AG20443 (cell line): ENCODE measurements around the gene LAP3.
"Not testable (repeated sequence)": the region's sequence is repeated elsewhere in the genome, so short reads cannot be mapped to it uniquely, and the experiment has no call there.

Source experiments
- DNase-seq: peaks from one replicate; pipeline ENCODE4 v3.0.0; 2012; ENCODE audit warnings: low spot score, mixed read lengths

The LAP3 gene

DNA sequence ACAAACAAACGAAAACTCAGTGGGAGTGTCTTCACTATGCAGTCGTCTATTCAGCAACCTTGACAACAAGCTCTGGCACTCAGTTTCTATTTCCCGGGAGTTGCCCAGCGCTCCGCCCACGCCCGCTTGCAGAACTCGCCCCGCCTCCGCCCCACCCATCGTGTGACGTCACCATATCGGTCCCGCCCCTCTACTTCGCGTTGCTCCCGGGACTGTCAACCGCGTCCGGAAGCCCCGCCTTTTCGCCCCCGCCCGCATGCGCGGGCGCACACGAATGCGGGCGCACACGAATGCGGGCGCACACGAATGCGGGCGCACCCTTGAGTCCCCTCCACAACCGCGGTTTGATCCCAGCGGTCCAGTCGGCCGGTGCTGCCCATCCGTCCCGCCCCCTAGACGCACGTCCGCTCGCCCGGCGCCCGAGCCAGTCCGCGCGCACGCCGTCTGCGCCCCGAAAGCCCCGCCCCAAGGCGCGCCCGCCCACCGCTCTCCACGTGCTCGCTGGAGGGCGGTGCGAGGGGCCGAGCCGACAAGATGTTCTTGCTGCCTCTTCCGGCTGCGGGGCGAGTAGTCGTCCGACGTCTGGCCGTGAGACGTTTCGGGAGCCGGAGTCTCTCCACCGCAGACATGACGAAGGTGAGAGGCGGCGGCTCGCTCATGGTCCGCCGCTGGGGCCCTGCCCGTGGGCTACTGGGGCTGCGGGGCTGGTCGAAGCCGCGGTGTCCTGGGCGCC, at the start of gene LAP3:
Gene LAP3, plus strand, starts transcription at position 267 of the 733 bp plus-strand sequence. Its CDS starts 268 bp downstream, at position 535.
- DNase-seq = peak; percentile 99

DNA sequence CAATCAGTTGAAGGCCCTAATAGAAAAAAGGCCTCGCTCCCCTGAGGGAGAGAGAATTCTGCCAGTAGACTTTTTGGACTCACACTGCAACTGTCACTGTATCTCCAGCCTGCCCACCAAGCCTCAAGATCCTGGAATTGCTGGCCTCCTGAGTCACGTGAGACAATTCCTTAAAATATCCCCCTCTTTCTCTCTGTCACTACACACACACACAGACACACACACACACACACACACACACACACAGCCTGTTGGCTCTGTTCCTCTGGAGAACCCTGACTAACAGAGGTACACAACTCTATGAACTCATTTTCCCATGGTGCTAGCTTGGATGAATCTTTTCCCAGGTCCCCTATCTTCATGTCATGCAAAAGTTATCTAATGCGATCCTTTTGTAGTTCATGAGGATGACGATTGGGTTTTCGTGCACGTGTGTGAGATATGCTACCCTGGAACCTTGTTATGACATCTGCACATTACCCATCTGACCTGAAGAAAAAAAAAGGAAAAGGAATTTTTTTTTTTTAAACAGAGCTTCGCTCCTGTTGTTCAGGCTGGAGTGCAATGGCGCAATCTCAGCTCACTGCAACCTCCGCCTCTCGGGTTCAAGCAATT, 48.3 kb upstream of the LAP3 start:
- DNase-seq = no peak

DNA sequence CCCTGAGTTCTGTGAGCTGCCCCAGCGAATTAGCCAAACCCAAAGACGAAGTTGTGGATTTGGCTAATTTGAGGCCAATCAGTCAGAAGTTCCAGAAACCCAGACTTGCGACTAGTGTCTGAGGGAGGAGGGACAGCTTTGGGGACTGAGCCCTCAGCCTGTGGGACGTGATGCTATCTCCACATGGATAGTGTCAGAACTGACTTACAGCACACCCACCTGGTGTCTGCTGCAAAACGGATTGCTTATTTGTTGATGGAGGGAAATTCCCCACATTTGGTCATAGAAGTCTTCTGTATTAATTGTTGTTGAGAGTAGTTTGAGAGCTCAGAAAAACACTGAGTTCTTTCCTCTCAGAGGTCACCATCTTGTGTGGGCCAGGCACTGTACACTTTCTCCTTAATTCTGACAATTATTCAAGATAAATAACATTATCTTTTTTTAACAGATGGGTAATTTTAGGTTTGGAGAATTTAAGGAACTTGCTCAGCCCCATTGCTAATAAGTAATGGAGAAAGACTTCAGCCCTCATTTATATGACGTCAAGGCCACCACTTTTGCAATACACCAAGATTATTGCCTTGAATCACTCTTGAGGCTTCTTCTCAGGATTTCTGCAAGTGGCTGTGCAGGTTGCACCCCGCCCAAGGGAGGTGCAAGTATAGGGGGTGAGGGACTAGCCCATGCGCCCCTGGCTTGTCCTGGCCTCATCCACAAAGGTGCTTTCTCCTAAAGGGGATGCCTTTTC, 45.3 kb upstream of the LAP3 start:
- DNase-seq = no peak

DNA sequence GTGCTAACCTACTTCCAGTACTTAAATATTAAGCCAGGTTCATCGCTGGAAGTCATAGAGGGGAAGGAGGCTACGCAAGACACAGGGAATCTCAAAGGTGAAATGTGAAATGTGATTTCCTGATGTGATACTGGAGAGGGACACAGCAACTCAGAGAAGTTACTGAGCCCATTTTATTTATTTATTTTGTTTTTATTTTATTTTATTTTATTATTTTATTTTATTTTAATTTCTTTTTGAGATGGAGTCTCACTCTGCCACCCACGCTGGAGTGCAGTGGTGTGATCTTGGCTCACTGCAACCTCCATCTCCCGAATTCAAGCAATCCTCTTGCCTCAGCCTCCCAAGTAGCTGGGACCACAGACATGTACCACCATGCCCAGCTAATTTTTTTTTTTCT, 42.3 kb upstream of the LAP3 start:
- DNase-seq = no peak

DNA sequence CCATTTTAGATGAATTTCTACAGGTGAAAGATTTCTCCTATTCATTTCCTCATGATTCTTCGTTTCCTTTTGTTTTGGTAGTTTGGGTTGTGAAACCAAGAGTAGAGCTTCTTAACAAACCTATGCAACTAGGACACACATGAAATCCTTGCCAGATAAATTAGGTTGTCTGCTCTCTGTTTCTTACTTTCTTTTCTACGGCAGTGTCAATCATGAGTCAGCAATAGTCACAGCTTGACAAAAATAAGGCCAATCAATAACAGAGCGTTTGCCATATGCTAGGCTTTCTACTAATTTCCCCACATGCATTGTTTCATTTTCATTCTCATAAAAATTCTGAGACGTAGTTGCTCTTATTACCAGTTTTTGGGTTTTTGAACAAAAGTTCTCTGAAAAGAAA, 41.8 kb upstream of the LAP3 start:
- DNase-seq = no peak

DNA sequence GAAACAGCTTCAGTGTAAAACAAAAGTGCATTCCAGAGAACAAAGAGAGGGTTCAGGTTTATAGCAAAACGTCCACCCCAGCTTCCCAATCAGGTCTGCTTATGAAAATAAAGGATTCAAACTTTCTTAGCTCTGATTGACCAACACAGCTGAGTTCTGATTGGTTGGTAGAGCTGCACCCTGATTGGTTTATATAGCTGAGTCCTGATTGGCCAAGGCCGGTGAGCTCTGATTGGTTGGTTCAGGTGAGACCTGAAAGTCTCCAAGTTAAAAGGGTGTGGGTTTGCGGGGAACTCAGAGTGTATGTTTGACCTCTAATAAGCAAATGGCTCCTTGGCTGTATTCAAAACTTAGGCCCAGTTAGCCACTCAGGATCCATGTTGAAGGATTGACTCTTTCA, 41.1 kb upstream of the LAP3 start:
- no peak for DNase-seq

DNA sequence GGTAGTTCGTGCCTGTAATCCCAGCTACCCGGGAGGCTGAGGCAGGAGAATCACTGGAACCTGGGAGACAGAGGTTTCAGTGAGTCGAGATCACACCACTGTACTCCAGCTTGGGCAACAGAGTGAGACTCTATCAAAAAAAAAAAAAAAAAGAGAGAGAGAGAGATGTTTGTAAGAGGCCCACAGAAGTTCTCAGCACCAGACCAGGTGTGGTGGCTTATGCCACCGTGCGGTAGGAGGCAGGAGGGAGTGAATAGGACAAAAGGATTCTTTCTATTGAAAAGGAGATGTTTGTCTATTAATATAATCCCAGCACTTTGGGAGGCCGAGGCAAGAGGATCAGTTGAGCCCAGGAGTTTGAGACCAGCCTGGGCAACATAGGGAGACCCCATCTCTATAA, 39.9 kb upstream of the LAP3 start:
- not testable (repeated sequence) for DNase-seq

DNA sequence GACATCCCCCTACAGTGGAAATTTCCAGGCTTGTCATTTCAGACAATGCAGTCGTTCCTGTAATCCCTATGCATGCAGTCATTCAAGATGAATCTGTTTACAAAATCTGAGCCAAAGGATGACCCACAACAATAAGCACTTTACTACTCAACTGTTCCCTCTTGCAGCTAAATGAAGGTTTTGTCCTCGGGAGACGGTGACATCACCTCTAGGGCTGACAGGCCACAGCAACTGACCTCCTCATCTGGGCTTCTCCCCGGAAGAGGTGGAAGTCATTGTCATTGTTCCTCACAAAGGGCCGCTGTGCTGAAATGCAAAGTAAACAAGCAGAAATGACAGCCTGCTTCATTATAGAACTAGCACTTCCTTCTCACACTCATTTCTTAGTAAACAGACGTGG, 32.8 kb upstream of the LAP3 start:
- peak; percentile 29 for DNase-seq

DNA sequence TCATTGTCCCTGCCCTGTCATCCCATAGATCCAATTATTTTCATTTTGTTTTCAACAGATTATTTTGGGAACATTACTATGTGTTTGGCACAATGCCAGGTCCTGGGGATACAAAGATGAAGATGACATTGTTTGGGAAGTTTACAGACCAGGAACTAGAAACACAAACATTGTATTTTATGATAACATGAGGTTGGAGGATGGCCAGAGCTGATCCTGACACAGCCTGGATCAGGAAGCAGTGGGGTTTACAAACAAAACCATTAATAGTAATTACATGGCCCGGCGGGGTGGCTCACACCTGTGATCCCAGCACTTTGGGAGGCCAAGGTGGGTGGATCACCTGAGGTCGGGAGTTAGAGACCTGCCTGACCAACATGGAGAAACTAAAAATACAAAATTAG, 32.2 kb upstream of the LAP3 start:
- no peak for DNase-seq

DNA sequence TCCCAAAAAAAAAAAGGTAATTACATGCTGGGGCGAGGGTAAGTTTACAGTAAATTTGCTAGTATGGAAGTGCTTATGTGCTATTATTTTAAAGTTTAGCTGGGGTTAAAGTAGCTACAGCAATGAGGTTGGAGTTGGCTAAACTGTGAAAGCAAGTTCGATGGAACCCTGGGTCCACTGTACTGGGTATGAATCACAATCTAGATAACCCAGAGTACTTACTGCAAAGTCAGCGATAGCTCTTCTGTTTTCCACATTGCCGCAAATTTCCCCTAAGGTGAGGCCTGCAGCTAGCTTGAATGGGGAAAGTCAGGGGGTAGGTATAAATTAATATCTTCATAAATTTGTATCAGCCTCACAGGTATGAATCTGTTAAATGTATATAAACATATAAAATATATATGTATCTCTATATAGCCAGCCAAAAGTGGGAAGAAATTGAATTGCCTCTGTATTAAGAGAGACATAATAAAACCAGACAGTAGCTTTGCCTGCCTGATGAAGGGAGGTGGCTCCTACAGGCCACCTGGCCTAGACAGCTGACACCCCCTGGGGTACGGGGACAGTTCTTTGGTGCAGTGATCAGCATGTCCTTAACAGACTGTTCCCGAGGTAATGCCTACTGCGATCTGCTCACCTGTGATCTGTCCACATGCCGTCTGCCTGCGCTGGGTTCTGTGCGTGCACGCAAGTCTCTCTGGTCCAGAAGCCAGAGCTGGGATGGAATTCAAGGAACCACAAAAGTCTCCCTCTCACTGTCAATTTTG, 31.4 kb upstream of the LAP3 start:
- DNase-seq = no peak

DNA sequence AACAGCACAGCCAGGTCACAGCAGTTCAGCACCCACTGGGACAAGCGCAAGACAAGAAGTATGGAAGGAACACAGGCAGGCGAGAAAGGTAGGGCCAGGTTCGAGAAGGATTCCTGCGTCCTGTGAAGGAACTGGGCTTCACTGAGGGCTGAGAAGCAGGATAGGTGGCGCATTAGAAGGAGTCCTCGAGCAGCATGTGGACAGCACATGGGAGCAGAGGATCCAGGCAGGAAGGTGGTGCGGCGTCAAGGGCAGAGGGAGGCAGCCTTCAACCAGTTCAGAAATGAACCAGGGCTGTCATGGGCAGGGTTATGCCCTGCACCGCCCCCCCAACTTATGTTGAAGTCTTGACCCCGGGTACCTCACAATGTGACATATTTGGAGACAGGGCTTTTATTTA, 30.8 kb upstream of the LAP3 start:
- DNase-seq = no peak

DNA sequence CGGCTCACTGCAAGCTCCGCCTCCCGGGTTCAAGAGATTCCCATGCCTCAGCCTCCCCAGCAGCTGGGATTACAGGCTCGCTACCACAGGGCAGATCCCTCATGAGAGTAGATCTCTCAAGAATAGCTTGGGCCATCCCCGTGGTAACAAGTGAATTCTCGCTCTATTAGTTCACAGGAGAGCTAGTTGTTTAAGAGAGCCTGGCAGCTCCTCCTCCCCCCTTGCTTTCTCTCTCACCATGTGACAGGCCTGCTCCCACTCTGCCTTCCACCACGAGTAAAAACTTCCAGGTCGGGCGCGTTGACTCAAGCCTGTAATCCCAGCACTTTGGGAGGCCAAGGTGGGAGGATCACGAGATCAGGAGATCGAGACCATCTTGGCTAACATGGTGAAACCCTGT, 30.3 kb upstream of the LAP3 start:
- no peak for DNase-seq

DNA sequence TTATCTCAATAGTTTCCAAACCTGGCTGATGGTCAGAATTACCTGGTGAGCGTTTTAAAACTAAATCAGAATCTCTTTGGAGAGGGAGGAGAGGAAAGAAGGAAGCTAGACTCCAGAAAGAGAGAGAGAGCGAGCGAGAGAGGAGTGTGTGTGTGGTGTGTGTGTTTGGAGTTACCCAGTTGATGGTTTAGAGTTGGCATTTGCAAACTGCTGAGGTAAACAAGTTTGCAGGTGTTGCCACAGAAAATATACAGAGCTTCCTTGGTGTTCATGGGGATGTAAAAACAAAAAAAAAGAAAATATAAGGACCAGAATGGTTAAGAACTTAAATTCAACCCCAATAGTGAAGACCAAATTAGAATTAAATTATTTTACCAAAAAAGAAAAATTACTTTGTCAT, 26.4 kb upstream of the LAP3 start:
- no peak for DNase-seq

DNA sequence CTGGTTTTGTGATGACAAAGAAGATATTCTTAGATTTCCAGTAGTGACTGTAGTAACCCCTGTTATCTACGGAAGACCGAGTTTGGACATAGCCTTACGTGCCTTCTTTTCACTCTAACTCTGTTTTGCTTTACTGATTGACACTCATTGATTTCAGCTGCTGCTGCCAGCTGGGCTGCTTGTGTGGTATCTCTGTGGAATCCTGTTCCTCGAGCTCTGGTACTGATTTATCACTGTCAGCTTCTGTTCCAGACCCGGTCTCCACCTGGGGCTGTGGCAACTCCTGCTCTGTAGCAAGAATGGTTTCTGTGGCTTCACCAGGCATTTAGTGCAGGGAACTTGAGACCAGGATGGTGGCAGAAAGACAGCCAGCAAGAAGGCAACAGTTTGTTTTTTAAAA, 24.6 kb upstream of the LAP3 start:
- no peak for DNase-seq

DNA sequence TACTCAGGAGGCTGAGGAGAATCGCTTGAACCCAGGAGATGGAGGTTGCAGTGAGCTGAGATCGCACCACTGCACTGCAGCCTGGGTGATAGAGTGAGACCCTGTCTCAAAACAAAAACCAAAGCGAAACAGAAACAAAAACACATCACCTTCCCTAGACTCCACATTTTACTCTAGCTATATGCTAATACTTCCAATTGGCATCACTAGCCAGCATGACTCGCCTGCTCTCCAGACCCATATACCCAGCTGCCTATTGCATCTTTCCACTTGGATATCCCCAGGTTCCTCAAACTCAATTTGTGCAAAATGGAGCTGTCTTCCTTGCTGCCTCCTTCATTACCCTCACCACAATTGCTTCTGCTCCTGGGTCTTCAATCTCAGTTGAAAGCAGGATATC, 22.4 kb upstream of the LAP3 start:
- no peak for DNase-seq

DNA sequence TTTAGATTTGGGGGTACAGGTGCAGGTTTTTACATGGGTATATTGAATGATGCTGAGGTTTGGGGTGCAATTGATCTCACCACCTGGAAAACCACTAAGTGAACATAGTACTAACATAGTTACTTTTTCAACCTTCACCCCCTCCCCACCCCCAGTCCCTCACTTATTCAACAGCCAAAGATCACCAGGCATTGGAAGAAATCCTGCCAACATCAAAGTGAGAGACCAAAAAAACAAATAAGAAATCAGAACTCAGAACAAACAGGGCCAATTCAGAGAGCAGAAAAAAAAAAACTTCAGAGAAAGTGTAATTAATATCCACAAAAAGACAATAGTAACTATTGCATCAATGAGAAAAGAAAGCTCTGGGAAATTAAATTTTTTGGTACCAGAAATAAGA, 20.5 kb upstream of the LAP3 start:
- no peak for DNase-seq

DNA sequence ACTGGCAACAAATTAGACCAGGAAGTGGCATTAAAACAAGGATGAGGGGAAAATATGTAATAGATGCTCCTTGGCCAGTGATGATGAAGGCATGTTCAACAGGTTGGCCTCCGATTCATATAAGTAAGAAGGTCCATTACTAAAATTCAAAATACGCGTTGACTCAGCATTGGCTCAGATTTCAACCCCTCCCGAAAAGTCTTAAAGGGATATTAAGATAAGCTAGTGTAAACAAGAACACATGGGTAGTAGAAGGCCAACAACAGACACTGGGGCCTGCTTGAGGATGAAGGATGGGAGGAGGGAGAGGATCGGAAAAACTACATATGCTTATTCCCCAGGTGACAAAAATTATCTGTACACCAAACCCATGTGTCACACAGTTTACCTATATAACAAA, 19.1 kb upstream of the LAP3 start:
- no peak for DNase-seq

DNA sequence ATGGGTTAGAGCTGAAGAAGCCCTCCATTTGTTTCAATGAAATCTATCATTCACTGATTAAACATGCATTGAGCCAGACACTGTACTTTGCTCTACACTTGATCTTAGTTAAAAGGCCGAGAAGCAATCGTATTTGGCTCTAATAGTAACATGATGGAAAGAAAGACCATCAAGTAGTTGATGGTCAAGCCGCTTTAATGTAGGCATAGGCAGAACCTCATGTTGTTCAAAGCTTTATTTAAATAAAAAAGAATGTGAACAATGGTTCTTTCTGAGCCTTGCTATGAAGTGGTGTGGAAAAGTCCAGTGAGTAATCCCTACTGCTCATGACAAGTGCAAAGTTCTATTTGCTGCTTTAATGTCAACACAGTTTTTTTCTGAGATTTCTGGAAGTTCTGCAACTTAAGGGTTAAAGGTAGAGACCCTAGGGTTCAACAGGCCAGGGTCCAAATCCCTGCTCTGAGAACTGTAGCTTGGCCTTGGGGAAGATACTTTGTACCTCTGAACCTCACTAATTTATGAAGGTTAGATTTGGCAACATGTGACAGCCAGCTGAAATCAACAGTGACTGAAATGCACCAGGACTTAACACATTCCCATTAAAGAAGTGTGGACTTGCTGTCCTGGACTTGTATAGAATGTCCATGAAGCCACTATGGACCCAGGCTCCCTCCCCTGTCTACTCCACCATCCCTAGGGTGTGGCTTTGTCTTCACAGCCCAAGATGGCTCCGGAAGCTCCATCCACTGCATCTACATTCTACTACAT, 17.9 kb upstream of the LAP3 start:
- no peak for DNase-seq

DNA sequence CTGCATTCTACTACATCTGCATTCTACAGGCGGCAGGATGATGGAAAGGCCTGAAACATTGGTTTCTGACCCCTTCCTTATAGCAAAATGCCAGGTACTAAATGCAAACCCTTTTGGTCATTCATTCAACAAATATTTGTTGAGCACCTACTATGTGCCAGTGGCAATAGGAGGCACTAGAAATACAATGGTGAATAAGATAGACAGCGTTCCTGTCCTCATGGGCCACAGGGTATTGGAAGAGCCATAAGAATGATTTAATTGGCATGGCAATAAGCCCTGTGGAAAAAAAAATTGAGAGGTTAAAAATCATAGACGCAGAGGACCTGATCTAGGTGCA, 17.3 kb upstream of the LAP3 start:
- DNase-seq = no peak

DNA sequence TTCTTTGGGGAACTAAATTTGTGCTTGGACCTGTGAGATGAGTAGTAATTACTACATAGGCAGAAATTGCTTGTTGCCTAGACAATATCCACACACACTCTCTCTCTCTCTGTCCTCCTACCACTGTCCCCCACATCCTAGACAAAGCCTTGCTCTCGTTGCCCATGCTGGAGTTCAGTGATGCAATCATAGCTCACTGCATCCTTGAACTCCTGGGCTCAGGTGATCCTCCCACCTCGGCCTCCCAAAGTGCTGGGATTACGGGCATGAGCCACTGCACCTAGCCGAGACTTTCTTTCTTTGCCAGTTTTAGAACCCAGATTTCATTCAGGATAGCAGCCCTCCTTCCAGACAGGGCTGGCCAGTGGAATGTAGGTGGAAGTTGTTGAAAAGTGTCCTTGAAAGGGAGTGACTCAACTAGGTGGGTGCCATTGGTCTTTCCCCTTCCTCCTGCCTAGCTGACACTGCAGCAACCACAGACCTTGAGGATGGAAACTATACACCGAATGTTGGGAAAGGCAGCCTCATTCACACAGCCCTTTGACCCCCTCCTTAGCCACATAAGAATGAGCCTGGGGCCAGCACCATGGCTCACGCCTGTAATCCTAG, 16.8 kb upstream of the LAP3 start:
- DNase-seq = no peak

DNA sequence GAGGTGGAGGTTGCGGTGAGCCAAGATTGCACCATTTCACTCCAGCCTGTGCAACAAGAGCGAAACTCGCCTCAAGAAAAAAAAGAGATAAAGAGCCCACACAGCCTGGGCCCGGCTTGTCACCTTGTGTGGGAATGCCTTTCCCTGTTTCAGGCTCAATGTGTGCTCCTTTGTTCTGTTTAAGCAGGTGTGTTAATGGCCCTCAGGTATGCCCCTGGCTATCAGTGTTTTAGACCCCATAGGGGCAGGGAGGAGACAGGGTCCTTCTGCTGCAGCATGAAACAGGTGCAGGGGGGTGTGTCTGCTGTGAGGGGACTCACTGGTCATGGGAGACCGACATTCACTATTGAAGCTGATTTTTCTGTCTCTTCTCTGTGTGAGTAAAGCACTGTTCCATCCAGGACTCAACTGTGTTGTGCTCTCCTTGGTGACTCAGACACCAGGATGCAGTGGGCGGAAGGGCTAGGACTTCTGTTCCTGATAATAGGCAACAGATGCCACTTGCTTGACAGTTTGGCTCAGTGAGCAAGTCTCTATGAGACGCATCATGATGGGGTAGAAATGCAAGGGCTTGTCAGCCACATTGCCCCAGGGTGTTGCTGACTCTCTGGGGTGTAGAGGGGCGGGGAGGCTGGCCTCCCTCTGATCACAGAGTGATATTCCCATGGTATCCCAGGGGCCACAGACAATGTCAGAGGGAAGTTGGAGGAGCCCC, 15.6 kb upstream of the LAP3 start:
- DNase-seq = peak; percentile 84
